H1 (cell line): Measurements from ENCODE around the gene IFNK. TPM values are rescaled to one million over a fixed set of nuclear protein-coding genes. Genes with fewer than 3 reads are reported as not detected.

Source experiments
- CTCF ChIA-PET: fragments of 300-600 bp; sonication (Branson Sonifier 250); formaldehyde crosslinking; loops from one replicate; lab custom pipeline; 2021; ENCODE audit not compliant: partially characterized antibody; lab: Charles Lee
- POLR2A ChIA-PET: fragments of 300-600 bp; sonication (Branson Sonifier 250); formaldehyde crosslinking; loops from one replicate; lab custom pipeline; 2021; ENCODE audit warnings: inconsistent platforms; ENCODE audit not compliant: partially characterized antibody; lab: Charles Lee
- DNase-seq, 2 experiments: peaks; one replicate each; pipeline versions ENCODE4 v3.0.0 to v3.0.0-alpha.2; 2010 to 2022; ENCODE audit warnings: low spot score in 2 of 2, low read depth in 1 of 2, mixed read lengths in 1 of 2
- FAIRE-seq: peaks from 2 replicates; lab custom pipeline; 2011; peaks lifted over from hg19 to GRCh38; lab: Jason Lieb, UNC
- H2AFZ ChIP-seq: 2 replicates; pipeline ENCODE4 v1.8.1; 2012; ENCODE audit warnings: low read length, inconsistent platforms
- H2AK5ac ChIP-seq: 2 replicates; pipeline ENCODE4 v1.6.1; 2013; ENCODE audit warnings: low read depth, low read length
- H2BK120ac ChIP-seq: replicated peaks from 2 replicates; pipeline ENCODE3; 2013; ENCODE audit warnings: low read depth, low read length, inconsistent platforms
- H2BK12ac ChIP-seq: 2 replicates; pipeline ENCODE4 v1.6.1; 2013; ENCODE audit warnings: low read depth, low read length
- H2BK15ac ChIP-seq: 2 replicates; pipeline ENCODE4 v1.6.1; 2013; ENCODE audit warnings: low read length
- H2BK20ac ChIP-seq: 2 replicates; pipeline ENCODE4 v1.6.1; 2013; ENCODE audit warnings: low read length
- H2BK5ac ChIP-seq: 2 replicates; pipeline ENCODE4 v1.6.1; 2013; ENCODE audit warnings: low read depth, low read length
- H3K14ac ChIP-seq: 2 replicates; pipeline ENCODE4 v1.6.1; 2013; ENCODE audit warnings: inconsistent platforms; ENCODE audit not compliant: insufficient read length
- H3K18ac ChIP-seq: 2 replicates; pipeline ENCODE4 v1.6.1; 2013; ENCODE audit warnings: low read length; ENCODE audit errors: extremely low read depth
- H3K23ac ChIP-seq: 2 replicates; pipeline ENCODE4 v1.6.1; 2013; ENCODE audit warnings: inconsistent platforms; ENCODE audit not compliant: insufficient read length
- H3K23me2 ChIP-seq: 2 replicates; pipeline ENCODE4 v1.6.1; 2013; ENCODE audit warnings: low read depth, low read length
- H3K27ac ChIP-seq: 2 replicates; pipeline ENCODE4 v1.6.1; 2011; ENCODE audit warnings: low read depth, low read length, inconsistent platforms
- H3K27me3 ChIP-seq, 4 experiments: replicated peaks in 1 of 4; 1 replicate in 1 of 4; 2 replicates in 3 of 4; pipeline versions ENCODE4 v1.6.1 to v1.8.1; 2011 to 2013; ENCODE audit warnings: low read length in 3 of 4, mild to moderate bottlenecking in 3 of 4, inconsistent platforms in 2 of 4, mixed read lengths in 2 of 4, moderate library complexity in 1 of 4; ENCODE audit not compliant: control insufficient read depth in 3 of 4, insufficient read depth in 3 of 4; ENCODE audit errors: extremely low read depth in 1 of 4
- H3K36me3 ChIP-seq, 4 experiments: 2 replicates each; pipeline versions ENCODE4 v1.6.1 to v1.8.1; 2011 to 2013; ENCODE audit warnings: mild to moderate bottlenecking in 4 of 4, low read length in 3 of 4, moderate library complexity in 2 of 4, control low read depth in 1 of 4, inconsistent platforms in 1 of 4; ENCODE audit not compliant: insufficient read depth in 4 of 4, control insufficient read depth in 2 of 4
- H3K4ac ChIP-seq: replicated peaks from 2 replicates; pipeline ENCODE3; 2013; ENCODE audit warnings: low read length, low read depth, mixed read lengths, inconsistent platforms; ENCODE audit not compliant: insufficient read length
- H3K4me1 ChIP-seq, 4 experiments: replicated peaks in 1 of 4; 1 replicate in 1 of 4; 2 replicates in 3 of 4; pipeline versions ENCODE4 v1.6.1 to v1.8.1; 2011 to 2013; ENCODE audit warnings: low read length in 3 of 4, inconsistent platforms in 2 of 4, mixed read lengths in 1 of 4; ENCODE audit not compliant: insufficient read depth in 4 of 4, control insufficient read depth in 3 of 4
- H3K4me2 ChIP-seq, 2 experiments: 2 replicates each; pipeline versions ENCODE4 v1.6.1 to v1.8.1; 2011 to 2013; ENCODE audit warnings: low read depth in 2 of 2, low read length in 2 of 2, control low read depth in 1 of 2, inconsistent platforms in 1 of 2, mild to moderate bottlenecking in 1 of 2; ENCODE audit not compliant: insufficient read depth in 1 of 2
- H3K4me3 ChIP-seq, 4 experiments: fragments of 200-600, 300-600 bp in 1 of 4; sonication (generic), shearing (Covaris generic), sonication (Bioruptor Twin) in 1 of 4; 2 replicates each; pipeline versions ENCODE4 v1.5.1 to v1.8.1; 2011 to 2016; ENCODE audit warnings: low read length in 4 of 4, low read depth in 3 of 4, control low read depth in 2 of 4, inconsistent platforms in 2 of 4, mild to moderate bottlenecking in 2 of 4, mixed read lengths in 1 of 4, moderate library complexity in 1 of 4; ENCODE audit not compliant: insufficient read depth in 2 of 4; ENCODE audit errors: extremely low read depth in 1 of 4
- H3K56ac ChIP-seq: replicated peaks from 2 replicates; pipeline ENCODE3; 2013; ENCODE audit warnings: low read depth, mild to moderate bottlenecking, mixed read lengths, low read length, inconsistent platforms; ENCODE audit not compliant: insufficient read length
- H3K79me1 ChIP-seq: 2 replicates; pipeline ENCODE4 v1.6.1; 2013; ENCODE audit warnings: low read depth, low read length, control low read depth
- H3K79me2 ChIP-seq, 2 experiments: 2 replicates each; pipeline versions ENCODE4 v1.6.1 to v1.8.1; 2012 to 2013; ENCODE audit warnings: low read length in 2 of 2, mild to moderate bottlenecking in 2 of 2, inconsistent platforms in 1 of 2; ENCODE audit not compliant: insufficient read depth in 2 of 2, control insufficient read depth in 1 of 2
- H3K9ac ChIP-seq, 4 experiments: replicated peaks in 1 of 4; 1 replicate in 1 of 4; 2 replicates in 3 of 4; pipeline versions ENCODE4 v1.6.1 to v1.8.1; 2011 to 2013; ENCODE audit warnings: low read depth in 3 of 4, low read length in 3 of 4, control low read depth in 2 of 4, mild to moderate bottlenecking in 2 of 4, moderate library complexity in 2 of 4, inconsistent platforms in 1 of 4; ENCODE audit errors: extremely low read depth in 1 of 4
- H3K9me3 ChIP-seq, 2 experiments: 2 replicates each; pipeline versions ENCODE4 v1.6.1 to v1.8.1; 2012 to 2013; ENCODE audit warnings: mild to moderate bottlenecking in 2 of 2, moderate library complexity in 2 of 2, control low read depth in 1 of 2, inconsistent platforms in 1 of 2, low read depth in 1 of 2, low read length in 1 of 2, mixed read lengths in 1 of 2; ENCODE audit not compliant: insufficient read depth in 2 of 2
- H4K20me1 ChIP-seq, 2 experiments: replicated peaks in 1 of 2; 2 replicates each; pipeline versions ENCODE3 to v1.8.1; 2011 to 2013; ENCODE audit warnings: inconsistent platforms in 2 of 2, low read length in 2 of 2, mild to moderate bottlenecking in 1 of 2; ENCODE audit not compliant: insufficient read depth in 2 of 2, control insufficient read depth in 1 of 2
- H4K5ac ChIP-seq: 2 replicates; pipeline ENCODE4 v1.6.1; 2013; ENCODE audit warnings: low read length, low read depth, mixed read lengths, inconsistent platforms; ENCODE audit not compliant: insufficient read length
- H4K8ac ChIP-seq: 2 replicates; pipeline ENCODE4 v1.8.0; 2013; ENCODE audit warnings: mild to moderate bottlenecking, moderate library complexity, low read length, inconsistent platforms; ENCODE audit not compliant: insufficient read depth; ENCODE audit errors: extremely low read depth
- H4K91ac ChIP-seq: replicated peaks from 2 replicates; pipeline ENCODE3; 2013; ENCODE audit warnings: low read length, mixed read lengths, inconsistent platforms; ENCODE audit not compliant: insufficient read length
- CBX8 ChIP-seq: fragments of 300-800, 300-1000 bp; sonication (generic); IDR thresholded peaks from 2 replicates; pipeline ENCODE4 v1.7.1; 2016; ENCODE audit warnings: low read depth, low read length, borderline replicate concordance
- CTBP2 ChIP-seq: IDR thresholded peaks from 2 replicates; pipeline ENCODE4 v1.7.0; 2011; ENCODE audit warnings: borderline replicate concordance, mild to moderate bottlenecking, moderate library complexity, mixed read lengths, low read length; ENCODE audit not compliant: insufficient read depth, insufficient read length
- EGR1 ChIP-seq: IDR thresholded peaks from 2 replicates; pipeline ENCODE4 v1.6.1; 2011; ENCODE audit warnings: low read depth, low read length, borderline replicate concordance
- GABPA ChIP-seq: IDR thresholded peaks from 2 replicates; pipeline ENCODE4 v1.6.1; 2011; ENCODE audit warnings: mild to moderate bottlenecking, low read length, moderate library complexity, borderline replicate concordance; ENCODE audit not compliant: insufficient read depth
- NANOG ChIP-seq: IDR thresholded peaks from 2 replicates; pipeline ENCODE4 v1.6.1; 2011; ENCODE audit warnings: low read length, low read depth, mild to moderate bottlenecking, inconsistent platforms; ENCODE audit not compliant: insufficient read depth, poor library complexity, severe bottlenecking
- NRF1 ChIP-seq: IDR thresholded peaks from 2 replicates; pipeline ENCODE4 v1.6.1; 2011; ENCODE audit warnings: mild to moderate bottlenecking, low read depth, low read length, improper control_type of control experiment
- PHF8 ChIP-seq: fragments of 200-600 bp; sonication (generic); conservative IDR thresholded peaks from 2 replicates; pipeline ENCODE4 v1.7.1; 2012; ENCODE audit warnings: low read depth, mild to moderate bottlenecking, inconsistent platforms, low read length, moderate library complexity
- RNF2 ChIP-seq: fragments of 200-900, 300-1000 bp; sonication (generic); IDR thresholded peaks from 2 replicates; pipeline ENCODE4 v1.7.1; 2016; ENCODE audit warnings: borderline replicate concordance, low read depth, mild to moderate bottlenecking, antibody characterized with exemption, low read length; ENCODE audit not compliant: poor library complexity, severe bottlenecking; ENCODE audit errors: missing control alignments
- RXRA ChIP-seq: IDR thresholded peaks from 2 replicates; pipeline ENCODE4 v1.6.1; 2011; ENCODE audit warnings: low read depth, mild to moderate bottlenecking, low read length, moderate library complexity; ENCODE audit not compliant: insufficient read depth
- SAP30 ChIP-seq: fragments of 300-600 bp; sonication (generic); IDR thresholded peaks from 2 replicates; pipeline ENCODE4 v1.7.1; 2012; ENCODE audit warnings: low read length, moderate library complexity, mild to moderate bottlenecking, inconsistent platforms; ENCODE audit not compliant: insufficient read depth, insufficient replicate concordance
- SUZ12 ChIP-seq: fragments of 200-600 bp; sonication (generic); IDR thresholded peaks from 2 replicates; pipeline ENCODE4 v1.6.1; 2012; ENCODE audit warnings: mild to moderate bottlenecking, inconsistent platforms, low read length, moderate library complexity, mixed read lengths
- TAF1 ChIP-seq: IDR thresholded peaks from 2 replicates; pipeline ENCODE4 v1.6.1; 2011; ENCODE audit warnings: mild to moderate bottlenecking, low read depth, low read length
- ZNF274 ChIP-seq: IDR thresholded peaks from 2 replicates; pipeline ENCODE4 v1.7.0; 2012; ENCODE audit warnings: low read length, borderline replicate concordance; ENCODE audit errors: extremely low read depth
- WGBS, 2 experiments: shearing (Covaris generic) in 1 of 2; methylation state at CpG; one replicate each; pipeline versions ENCODE4 v1.1.6 to v1.1.7; 2013 to 2015; ENCODE audit warnings: low lambda C conversion rate in 2 of 2, mixed read lengths in 2 of 2, inconsistent platforms in 1 of 2, low coverage in 1 of 2, missing lambda C conversion rate in 1 of 2; ENCODE audit not compliant: insufficient replicate concordance in 2 of 2, insufficient coverage in 1 of 2, insufficient read length in 1 of 2; ENCODE audit errors: extremely low coverage in 1 of 2, missing lambda C conversion rate in 1 of 2; 5-methylcytosine and 5-hydroxymethylcytosine counted together
- polyA plus RNA-seq, 7 experiments: library from polyadenylated mRNA; depleted of rRNA in 3 of 7; stranded (reverse) in 5 of 7; unstranded in 2 of 7; fragments of >200 nt in 5 of 7; fragments of 200-250 nt in 2 of 7; gene quantifications; 1 replicate in 5 of 7; 2 replicates in 1 of 7; 4 replicates in 1 of 7; pipeline versions ENCODE4 v1.2.1 to v1.2.3, GENCODE V29; 2011 to 2013; ENCODE audit warnings: missing spikeins in 2 of 7, mixed read lengths in 2 of 7
- total RNA-seq: library from RNA; stranded (reverse); fragmentation: NEBNext Ultra II Directional; extraction: Animal tissue kit (Norgen Biotek cat#: 25700); gene quantifications from 2 replicates; pipeline ENCODE4 v1.2.1, GENCODE V29; 2021

IFNK gene
- total and polyA plus RNA-seq, 2 of the 8 experiments (the other 6 are each of a cell fraction or from before 2014, with no cell fraction given), result not detected

DNA sequence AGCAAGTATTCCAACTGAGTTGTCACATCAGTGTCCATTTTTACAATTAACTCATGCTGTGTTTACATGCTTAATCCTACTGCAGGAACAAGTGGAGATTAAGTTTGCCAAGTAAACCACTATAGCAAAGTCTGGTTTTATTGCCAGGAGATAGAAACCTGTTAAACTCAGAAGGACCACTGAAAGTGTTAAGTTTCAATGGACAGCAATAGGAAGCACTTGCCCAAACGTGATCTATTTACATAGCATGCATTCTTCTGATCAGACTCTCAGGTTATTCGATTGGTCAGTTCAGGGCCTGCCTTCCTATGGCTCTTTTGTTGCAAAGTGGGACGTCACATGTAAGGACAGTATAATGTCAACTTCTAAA is 28.0 kb upstream of the IFNK start:
- no peak overlapping the region for H2AFZ ChIP-seq
- no peak overlapping the region for H2BK12ac ChIP-seq
- no peak overlapping the region for H3K14ac ChIP-seq
- peaks cover 0 to 22% (median 12%) of the 10 kb centered on the region in 4 experiments for H3K4me1 ChIP-seq
- no peak overlapping the region for H3K27ac ChIP-seq
- no peaks in the 10 kb centered on the region for H3K23me2 ChIP-seq
- no peak overlapping the region for H3K56ac ChIP-seq
- H2BK5ac ChIP-seq, result no peak overlapping the region
- H3K9ac ChIP-seq, result no peak overlapping the region
- H2AK5ac ChIP-seq, result no peak overlapping the region
- no peak overlapping the region for H3K4ac ChIP-seq
- peaks cover 0 to 4% of the 10 kb centered on the region in 2 experiments; a peak in 1 of 4 replicates for H3K9me3 ChIP-seq
- no peak overlapping the region for H2BK120ac ChIP-seq
- no peak overlapping the region for H4K91ac ChIP-seq
- no peak overlapping the region for H4K5ac ChIP-seq
- no peak overlapping the region for H3K23ac ChIP-seq
- ChIA-PET POLR2A (no interaction called here), CTCF (interaction anchor here (2.3 kb wide), 1 partner anchor 34 kb away, joined by 8 read pairs; the partner anchor contains the start of gene MOB3B)
- no peak overlapping the region for H2BK15ac ChIP-seq
- no peak overlapping the region for H2BK20ac ChIP-seq
- FAIRE-seq, result peak; percentile 72
- H3K36me3 ChIP-seq, result no peaks in the 10 kb centered on the region; a peak in 1 of 8 replicates
- H3K18ac ChIP-seq, result no peak overlapping the region
- H3K4me3 ChIP-seq, result 0 out of 8 replicates have a peak overlapping the region, but pooled peaks of 1 of the 4 experiments have one; percentile 5
- H3K79me1 ChIP-seq, result no peaks in the 10 kb centered on the region
- no peak overlapping the region for H4K8ac ChIP-seq
- no peaks in the 10 kb centered on the region for H3K27me3 ChIP-seq
- H4K20me1 ChIP-seq, result no peaks in the 10 kb centered on the region
- DNase-seq, result no peak
- H3K4me2 ChIP-seq, result peak overlapping the region in 1 of 2 experiments; percentile 34; a peak in 2 of 4 replicates
- H3K79me2 ChIP-seq, result peaks cover 0 to 12% of the 10 kb centered on the region in 2 experiments; a peak in 1 of 4 replicates
- 56% methylated on average over 3 of the region's 3 CpGs; no CpG with 5 or more reads in 1 of the 2 experiments for WGBS, 2 experiments
- no peak for TF ChIP-seq PHF8
- TF ChIP-seq NRF1, result no peak
- TF ChIP-seq RXRA, result no peak
- TF ChIP-seq GABPA, result no peak
- TF ChIP-seq EGR1, result no peak
- no peak for TF ChIP-seq TAF1
- TF ChIP-seq CBX8, result no peak
- no peak for TF ChIP-seq SUZ12
- no peak for TF ChIP-seq NANOG
- no peak for TF ChIP-seq RNF2
- no peak for TF ChIP-seq CTBP2
- no peak for TF ChIP-seq ZNF274
- TF ChIP-seq SAP30, result no peak
